Effector memory CD8-positive, alpha-beta T cell (primary cell): Measurements from ENCODE around the gene VPS26B.

ENCODE experiments used
- ATAC-seq: fragments of 150-1000 bp; cut with Tn5 transposase; replicated peaks from 2 replicates; pipeline ENCODE4 v1.10.0; 2021; ENCODE audit warnings: mild to moderate bottlenecking, moderate library complexity
- DNase-seq, 3 experiments: peaks; one replicate each; pipeline ENCODE4 v3.0.0; 2021
- H3K27ac Mint-ChIP-seq, 2 donors: one replicate each; pipeline ENCODE4 v1.8.0; 2022; ENCODE audit warnings: mild to moderate bottlenecking in 2 of 2, mixed read lengths in 2 of 2, moderate library complexity in 2 of 2
- H3K27me3 Mint-ChIP-seq, 2 donors: one replicate each; pipeline ENCODE4 v1.8.0; 2022; ENCODE audit warnings: mixed read lengths in 2 of 2
- H3K36me3 Mint-ChIP-seq: one replicate; pipeline ENCODE4 v1.8.0; 2022; ENCODE audit warnings: mild to moderate bottlenecking, moderate library complexity, mixed read lengths; ENCODE audit not compliant: insufficient read depth
- H3K4me1 Mint-ChIP-seq, 2 donors: one replicate each; pipeline ENCODE4 v1.8.0; 2022; ENCODE audit warnings: low read depth in 2 of 2, mixed read lengths in 2 of 2
- H3K4me3 Mint-ChIP-seq, 2 donors: one replicate each; pipeline ENCODE4 v1.8.0; 2022; ENCODE audit warnings: mild to moderate bottlenecking in 2 of 2, mixed read lengths in 2 of 2, moderate library complexity in 2 of 2
- H3K9me3 Mint-ChIP-seq, 2 donors: one replicate each; pipeline ENCODE4 v1.8.0; 2022; ENCODE audit warnings: mixed read lengths in 2 of 2

VPS26B gene

DNA sequence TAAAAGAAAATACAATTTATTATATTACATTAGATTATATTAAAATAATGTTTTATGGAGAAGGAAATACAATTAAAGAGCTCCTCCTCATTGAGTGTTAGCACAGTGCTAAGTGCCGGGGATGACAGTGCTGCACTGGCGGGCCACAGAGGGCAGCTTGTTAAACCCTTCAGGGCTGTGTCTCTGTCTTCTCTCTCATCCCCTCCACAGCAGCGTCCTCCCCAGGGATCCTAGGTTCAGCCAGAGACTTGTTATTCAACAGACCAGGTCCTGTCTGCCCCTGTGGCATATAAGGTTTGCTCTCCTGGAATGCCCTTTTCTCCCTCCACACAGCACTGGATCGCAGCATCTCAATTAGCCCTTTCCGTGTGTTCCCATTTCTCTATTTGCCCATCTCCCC lies 14.5 kb downstream of the VPS26B start:
- Mint-ChIP-seq H3K36me3 (peaks cover 49% of the 10 kb centered on the region), H3K9me3 (no peaks in the 10 kb centered on the region), H3K4me3 (no peak overlapping the region), H3K27ac (no peak overlapping the region), H3K4me1 (peaks cover 0 to 5% of the 10 kb centered on the region in 2 donors), H3K27me3 (no peaks in the 10 kb centered on the region)
- no peak for DNase-seq
- no peak for ATAC-seq

DNA sequence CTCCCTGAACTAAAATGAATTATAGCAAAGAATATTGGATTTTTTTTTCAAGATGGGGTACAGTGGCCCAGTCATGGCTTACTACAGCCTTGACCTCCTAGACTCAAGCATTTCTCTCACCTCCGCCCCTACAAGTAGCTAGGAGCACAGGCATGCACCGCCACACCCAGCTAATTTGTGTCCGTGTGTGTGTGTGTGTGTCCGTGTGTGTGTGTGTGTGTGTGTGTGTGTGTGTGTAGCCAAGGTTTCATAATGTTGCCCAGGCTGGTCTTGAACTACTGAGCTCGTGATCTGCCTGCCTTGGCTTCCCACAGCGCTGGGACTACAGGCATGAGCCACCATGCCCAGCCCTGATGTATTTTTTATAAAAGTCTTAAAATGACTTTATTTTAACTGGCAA lies 16.1 kb downstream of the VPS26B start:
- H3K9me3 Mint-ChIP-seq: no peaks in the 10 kb centered on the region
- ATAC-seq (no peak), DNase-seq (no peak)
- H3K27ac Mint-ChIP-seq: no peak overlapping the region
- no peaks in the 10 kb centered on the region for H3K27me3 Mint-ChIP-seq
- H3K4me1 Mint-ChIP-seq: peaks cover 0 to 5% of the 10 kb centered on the region in 2 donors
- peaks cover 49% of the 10 kb centered on the region for H3K36me3 Mint-ChIP-seq
- H3K4me3 Mint-ChIP-seq: no peak overlapping the region

DNA sequence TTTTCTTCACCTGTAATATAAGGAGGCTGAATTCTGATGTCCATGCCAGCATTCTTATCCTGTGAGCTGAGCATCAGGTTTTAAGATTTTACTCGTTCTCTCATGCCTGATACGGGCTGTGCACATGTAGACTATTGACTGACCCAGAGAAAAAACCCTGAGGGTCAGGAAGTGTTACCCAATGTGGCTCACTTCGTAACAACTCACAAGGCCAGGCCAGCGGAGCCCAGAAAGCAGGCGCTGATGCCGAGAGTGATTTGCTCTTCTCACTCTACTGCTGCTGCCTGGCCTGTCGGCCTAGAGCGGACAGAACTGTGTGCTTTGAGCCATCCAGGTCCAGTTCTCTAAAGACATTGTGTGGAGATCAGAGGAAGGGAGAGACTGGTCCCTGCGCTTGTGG lies 17.9 kb downstream of the VPS26B start:
- Mint-ChIP-seq H3K27ac (peak overlapping the region in 1 of 2 donors; percentile 35), H3K36me3 (peaks cover 47% of the 10 kb centered on the region), H3K4me3 (no peak overlapping the region), H3K27me3 (no peaks in the 10 kb centered on the region), H3K4me1 (no peaks in the 10 kb centered on the region), H3K9me3 (no peaks in the 10 kb centered on the region)
- no peak for DNase-seq
- no peak for ATAC-seq

DNA sequence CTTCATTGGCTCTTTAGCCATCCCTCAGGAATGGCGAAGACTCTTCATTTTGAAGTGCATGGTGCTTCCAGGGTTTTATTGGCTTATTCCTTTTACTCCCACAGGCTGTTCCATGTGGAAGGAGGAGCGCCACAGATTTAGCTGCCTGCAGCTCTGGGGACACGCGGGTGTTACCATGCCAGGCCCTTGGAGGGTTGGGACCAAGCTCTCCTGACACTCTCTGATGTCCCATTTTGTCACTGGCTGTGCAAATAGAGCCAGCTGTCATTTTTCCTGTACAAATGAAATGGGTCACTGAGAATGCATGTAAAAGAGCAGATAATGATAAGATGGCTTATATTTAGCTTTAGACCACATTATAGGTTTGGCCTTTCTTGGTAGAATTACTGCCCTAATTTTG lies 19.4 kb downstream of the VPS26B start:
- Mint-ChIP-seq H3K4me1 (no peaks in the 10 kb centered on the region), H3K27ac (peak overlapping the region in 1 of 2 donors; percentile 75), H3K36me3 (peaks cover 56% of the 10 kb centered on the region), H3K9me3 (no peaks in the 10 kb centered on the region), H3K27me3 (no peaks in the 10 kb centered on the region), H3K4me3 (no peak overlapping the region)
- ATAC-seq: no peak
- no peak for DNase-seq

DNA sequence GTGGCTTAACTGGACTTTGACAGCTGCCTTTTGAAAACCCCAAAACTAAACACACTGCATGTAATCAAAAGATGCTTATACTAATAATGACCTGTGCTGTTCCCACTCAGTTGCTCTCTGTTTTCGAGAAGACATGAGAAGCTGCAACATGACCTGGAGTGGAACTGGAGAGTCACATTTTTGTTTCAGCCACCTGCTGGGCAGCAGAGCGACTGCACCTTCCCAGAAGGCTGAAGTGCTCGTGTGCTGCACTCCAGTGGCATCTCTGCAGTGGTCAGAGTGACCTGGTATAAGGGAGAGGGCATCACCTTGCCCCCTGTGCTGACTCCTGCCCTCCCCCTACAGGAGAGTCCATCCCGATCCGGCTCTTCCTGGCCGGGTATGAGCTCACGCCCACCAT lies 20.1 kb downstream of the VPS26B start:
- ATAC-seq (peak; percentile 63), DNase-seq (peak in 1 of 3 experiments; percentile 24)
- Mint-ChIP-seq H3K4me3 (no peak overlapping the region), H3K27me3 (no peaks in the 10 kb centered on the region), H3K36me3 (peaks cover 57% of the 10 kb centered on the region), H3K9me3 (no peaks in the 10 kb centered on the region), H3K27ac (peak overlapping the region; percentile 26 to 75), H3K4me1 (no peaks in the 10 kb centered on the region)

DNA sequence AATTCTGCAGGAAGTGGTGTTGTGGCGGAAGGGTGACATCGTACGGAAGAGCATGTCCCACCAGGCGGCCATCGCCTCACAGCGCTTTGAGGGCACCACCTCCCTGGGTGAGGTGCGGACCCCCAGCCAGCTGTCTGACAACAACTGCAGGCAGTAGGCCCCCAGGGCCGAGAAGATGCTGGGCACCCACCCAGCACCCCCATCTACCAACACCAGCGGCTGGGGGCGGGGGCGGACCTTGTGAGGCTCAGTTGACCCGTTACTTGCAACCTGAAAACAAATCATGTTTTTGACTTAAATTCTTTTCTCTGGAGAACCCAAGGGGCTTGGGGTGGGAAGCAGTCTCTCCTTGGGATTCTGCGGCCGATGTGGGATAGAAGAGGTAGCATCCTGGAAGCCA lies 21.0 kb downstream of the VPS26B start:
- no peaks in the 10 kb centered on the region for H3K9me3 Mint-ChIP-seq
- no peak for ATAC-seq
- H3K27me3 Mint-ChIP-seq: no peaks in the 10 kb centered on the region
- H3K4me1 Mint-ChIP-seq: no peaks in the 10 kb centered on the region
- no peak for DNase-seq
- H3K27ac Mint-ChIP-seq: no peak overlapping the region
- peaks cover 57% of the 10 kb centered on the region for H3K36me3 Mint-ChIP-seq
- H3K4me3 Mint-ChIP-seq: no peak overlapping the region

DNA sequence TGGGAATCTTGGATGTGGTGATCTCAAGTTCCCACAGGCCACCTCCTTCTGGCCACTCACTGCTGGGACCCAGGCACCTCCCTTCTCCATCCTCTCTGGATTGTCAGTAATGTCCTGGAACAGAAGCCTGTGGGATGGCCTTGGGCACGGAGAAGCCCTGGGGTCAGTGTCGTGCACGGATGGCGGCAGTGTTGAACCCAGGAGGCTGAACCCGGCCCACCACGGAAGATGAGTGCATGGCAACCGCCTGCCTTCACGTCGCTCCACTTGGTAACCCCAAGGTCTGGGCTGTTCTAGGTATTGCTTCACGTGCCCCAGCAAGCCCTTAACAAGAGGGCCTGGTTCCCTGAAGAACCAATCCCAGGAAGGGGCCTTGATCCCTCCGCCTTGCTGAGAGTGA lies 21.6 kb downstream of the VPS26B start:
- no peaks in the 10 kb centered on the region for H3K27me3 Mint-ChIP-seq
- peak overlapping the region in 1 of 2 donors; percentile 29 for H3K27ac Mint-ChIP-seq
- ATAC-seq (no peak), DNase-seq (no peak)
- no peak overlapping the region for H3K4me3 Mint-ChIP-seq
- peaks cover 57% of the 10 kb centered on the region for H3K36me3 Mint-ChIP-seq
- H3K9me3 Mint-ChIP-seq: no peaks in the 10 kb centered on the region
- no peaks in the 10 kb centered on the region for H3K4me1 Mint-ChIP-seq

DNA sequence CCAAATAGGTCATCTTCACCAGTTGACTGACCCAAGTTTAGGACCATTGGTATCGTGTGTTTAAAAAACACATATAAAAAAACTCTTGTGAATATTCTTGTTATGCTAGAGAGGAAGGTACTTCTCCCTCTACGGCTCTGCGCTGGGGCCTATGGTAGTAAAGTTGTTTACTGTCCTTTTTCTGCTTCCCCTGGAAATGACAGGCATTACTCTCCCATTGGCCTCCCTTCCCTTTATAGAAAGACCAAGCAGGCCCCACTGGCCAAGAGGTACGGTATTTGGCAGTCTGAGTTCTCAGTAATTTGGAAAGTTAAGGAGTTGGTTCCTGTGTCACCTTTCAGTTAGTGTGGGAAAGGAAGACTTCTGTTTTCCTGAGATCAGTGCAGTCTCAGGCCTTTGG lies 22.2 kb downstream of the VPS26B start:
- ATAC-seq (no peak), DNase-seq (no peak)
- Mint-ChIP-seq H3K4me3 (no peak overlapping the region), H3K9me3 (no peaks in the 10 kb centered on the region), H3K27ac (peak overlapping the region in 1 of 2 donors; percentile 29), H3K27me3 (no peaks in the 10 kb centered on the region), H3K4me1 (peaks cover 0 to 4% of the 10 kb centered on the region in 2 donors), H3K36me3 (peaks cover 54% of the 10 kb centered on the region)

DNA sequence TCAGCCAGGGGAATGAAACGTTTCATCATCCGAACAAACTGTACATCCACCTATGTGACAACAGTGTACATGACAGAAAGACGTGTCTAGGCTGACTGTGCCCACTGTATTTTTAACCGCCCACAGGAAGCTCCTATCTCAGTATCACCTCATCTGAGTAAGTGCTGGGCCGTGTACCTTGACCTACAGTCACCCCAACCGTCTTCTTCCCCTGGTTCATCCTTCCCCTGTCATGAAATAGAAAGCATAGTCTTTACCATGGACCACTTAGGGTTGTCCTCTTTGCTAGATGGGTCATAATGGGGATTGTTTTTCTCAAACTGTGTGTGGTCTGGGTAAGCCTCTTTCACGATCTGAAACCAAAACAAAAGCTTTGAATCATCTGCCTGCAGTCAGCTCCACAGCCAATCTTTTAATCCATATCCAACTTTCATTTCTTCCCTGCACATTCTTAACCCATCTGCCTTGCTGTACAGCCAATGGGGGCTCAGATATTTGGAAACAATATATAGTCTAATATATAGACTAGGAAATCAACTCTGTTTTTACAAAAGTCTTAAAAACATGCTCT lies 24.5 kb downstream of the VPS26B start:
- peaks cover 41% of the 10 kb centered on the region for H3K36me3 Mint-ChIP-seq
- H3K4me3 Mint-ChIP-seq: no peak overlapping the region
- peak overlapping the region in 1 of 2 donors; percentile 85 for H3K27ac Mint-ChIP-seq
- H3K9me3 Mint-ChIP-seq: no peaks in the 10 kb centered on the region
- DNase-seq: no peak
- no peaks in the 10 kb centered on the region for H3K27me3 Mint-ChIP-seq
- no peak for ATAC-seq
- H3K4me1 Mint-ChIP-seq: peaks cover 12 to 21% of the 10 kb centered on the region in 2 donors

DNA sequence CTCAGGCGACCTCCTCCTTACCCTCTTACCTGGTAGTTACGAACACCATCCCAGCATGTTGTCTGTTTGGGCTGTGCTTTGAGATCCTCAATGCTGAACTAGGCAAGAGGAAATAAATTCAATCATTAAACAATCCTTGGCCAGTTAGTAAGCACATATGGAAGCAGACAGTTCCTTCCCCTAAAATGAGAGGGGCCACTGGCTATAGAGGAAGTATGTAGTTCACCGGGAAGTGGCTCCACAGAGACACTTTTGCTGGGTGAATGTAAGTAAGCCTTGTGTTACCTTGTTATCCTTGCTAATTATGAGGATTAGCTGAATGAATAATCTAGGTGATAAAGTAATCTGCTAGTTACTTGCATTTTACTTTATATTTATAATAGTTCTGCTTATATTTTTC lies 25.8 kb downstream of the VPS26B start:
- ATAC-seq (no peak), DNase-seq (no peak)
- Mint-ChIP-seq H3K27ac (no peak overlapping the region), H3K27me3 (no peaks in the 10 kb centered on the region), H3K4me1 (peaks cover 16 to 32% of the 10 kb centered on the region in 2 donors), H3K9me3 (no peaks in the 10 kb centered on the region), H3K36me3 (peaks cover 30% of the 10 kb centered on the region), H3K4me3 (no peak overlapping the region)

DNA sequence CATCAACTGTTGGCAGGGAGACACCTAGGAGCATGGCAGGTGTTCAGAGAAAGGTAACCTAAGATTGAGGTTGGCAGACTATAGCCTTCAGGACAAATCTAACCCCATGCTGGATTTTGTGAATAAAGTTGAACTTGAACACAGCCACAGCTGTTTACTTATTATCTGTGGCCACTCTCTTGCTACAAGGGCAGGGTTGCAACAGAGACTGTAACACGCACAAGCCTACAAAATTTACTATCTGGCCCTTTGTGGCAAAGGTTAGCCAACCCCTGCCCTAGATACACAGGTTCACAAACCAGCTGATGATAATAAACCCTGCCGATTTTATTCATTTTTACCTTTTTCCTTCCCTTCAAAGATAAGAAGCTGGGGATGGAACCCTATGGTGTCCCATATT lies 26.2 kb downstream of the VPS26B start:
- Mint-ChIP-seq H3K9me3 (no peaks in the 10 kb centered on the region), H3K36me3 (peaks cover 28% of the 10 kb centered on the region), H3K27ac (no peak overlapping the region), H3K27me3 (no peaks in the 10 kb centered on the region), H3K4me1 (peaks cover 18 to 35% of the 10 kb centered on the region in 2 donors), H3K4me3 (no peak overlapping the region)
- no peak for DNase-seq
- no peak for ATAC-seq

DNA sequence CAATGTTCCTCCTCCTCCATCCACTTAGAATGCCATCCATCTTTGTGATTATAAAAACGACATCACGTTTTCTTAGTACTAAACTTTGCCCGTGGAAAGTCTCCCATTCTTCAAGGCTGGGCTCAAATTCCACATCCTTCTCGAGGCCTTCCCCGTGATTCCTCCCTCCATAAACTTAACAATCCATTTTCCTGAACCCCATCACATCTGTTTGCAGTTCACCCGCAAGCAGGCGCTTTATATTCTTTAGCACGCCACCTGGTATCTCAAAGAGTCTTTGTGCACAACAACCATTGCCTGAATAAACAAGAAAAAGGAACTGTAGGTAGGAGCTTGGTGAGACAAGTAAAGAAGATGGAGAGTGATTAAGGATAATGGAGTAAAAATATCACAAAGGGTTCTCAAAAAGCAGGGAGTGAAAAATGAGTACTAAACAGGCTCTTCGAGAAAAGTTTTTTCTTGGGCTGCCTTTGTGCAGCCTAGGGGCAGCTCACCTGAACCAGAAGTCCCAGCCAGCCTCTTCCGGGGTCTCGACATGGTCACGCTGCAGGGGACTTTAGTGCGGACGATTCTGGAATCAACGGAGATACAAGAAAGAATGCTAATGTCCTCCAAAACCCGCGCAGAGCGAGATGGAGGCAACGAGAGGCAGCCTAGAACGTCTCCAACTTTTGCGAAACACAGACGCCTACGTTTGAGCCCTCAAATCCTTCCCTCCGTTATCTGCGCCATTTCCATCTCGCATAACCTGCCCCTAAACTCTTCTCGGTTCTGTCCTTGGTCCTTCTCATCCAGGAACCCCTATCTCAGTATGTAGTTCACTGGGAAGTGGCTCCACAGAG lies 28.1 kb downstream of the VPS26B start:
- H3K27me3 Mint-ChIP-seq: no peaks in the 10 kb centered on the region
- H3K27ac Mint-ChIP-seq: peak overlapping the region; percentile 84 to 95
- H3K9me3 Mint-ChIP-seq: no peaks in the 10 kb centered on the region
- peak overlapping the region; percentile 94 to 99 for H3K4me3 Mint-ChIP-seq
- H3K4me1 Mint-ChIP-seq: peaks cover 21 to 39% of the 10 kb centered on the region in 2 donors
- DNase-seq (peak in 1 of 3 experiments; percentile 15), ATAC-seq (peak; percentile 18)
- peaks cover 22% of the 10 kb centered on the region for H3K36me3 Mint-ChIP-seq

DNA sequence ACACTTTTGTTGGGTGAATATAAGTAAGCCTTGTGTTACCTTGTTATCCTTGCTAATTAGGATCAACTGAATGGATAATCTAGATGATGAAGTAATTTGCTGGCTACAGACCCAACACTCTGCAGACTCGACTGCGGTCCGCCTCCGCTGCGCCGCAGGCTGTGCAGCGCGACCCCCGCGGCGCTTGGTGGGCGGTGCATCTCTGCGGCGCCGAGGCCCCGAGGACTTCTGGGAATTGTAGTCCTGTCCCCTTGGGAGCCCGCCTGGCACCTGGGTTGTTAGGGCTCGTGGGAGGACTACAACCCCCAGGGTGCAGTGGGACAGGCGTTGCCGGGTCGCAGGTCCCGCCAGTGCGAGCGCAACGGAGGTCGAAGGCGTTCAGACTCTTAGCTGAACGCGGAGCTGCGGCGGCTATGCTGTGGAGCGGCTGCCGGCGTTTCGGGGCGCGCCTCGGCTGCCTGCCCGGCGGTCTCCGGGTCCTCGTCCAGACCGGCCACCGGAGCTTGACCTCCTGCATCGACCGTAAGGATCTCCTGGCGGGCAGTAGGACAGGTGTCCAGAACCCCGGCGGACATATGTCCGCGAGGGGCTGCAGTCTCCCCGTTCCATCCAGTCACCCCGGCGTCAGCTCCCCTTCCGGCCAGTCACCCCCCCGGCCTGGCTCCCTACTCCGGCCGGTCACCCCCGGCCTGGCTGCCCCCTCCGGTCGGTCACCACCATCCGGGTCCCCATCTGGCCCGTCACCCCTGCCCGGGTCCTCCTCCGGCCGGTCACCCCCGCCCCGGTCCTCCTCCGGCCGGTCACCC lies 28.9 kb downstream of the VPS26B start, which contains the start of the genes ACAD8 and THYN1:
TSS of gene ACAD8 (plus strand) at position 381 of the 806 bp plus-strand sequence. CDS start at position 414, 33 bp downstream.
TSS of gene THYN1 (minus strand) at position 165 of the 806 bp plus-strand sequence. CDS start 470 bp downstream, outside the sequence.
- ATAC-seq: peak; percentile 99
- peaks cover 15% of the 10 kb centered on the region for H3K36me3 Mint-ChIP-seq
- H3K4me3 Mint-ChIP-seq: peak within 1 kb of the TSS; percentile 94 to 99
- peak; percentile 94 for DNase-seq
- H3K27me3 Mint-ChIP-seq: no peaks in the 10 kb centered on the region
- no peaks in the 10 kb centered on the region for H3K9me3 Mint-ChIP-seq
- H3K4me1 Mint-ChIP-seq: peaks cover 21 to 39% of the 10 kb centered on the region in 2 donors
- peak within 1 kb of the TSS; percentile 84 to 95 for H3K27ac Mint-ChIP-seq
